ENCODE results near the gene C16orf96.
A peak's percentile ranks its signal among the peaks of the same experiment; 100 is the strongest.

GRCh38 chr16:4536391-4537106 lies 19.6 kb upstream of the C16orf96 start:
- TF ChIP-seq CTCF (tag by site-specific recombination; IDR thresholded peaks at IDR 0.05), result no peak
- TF ChIP-seq, protein P1, sequence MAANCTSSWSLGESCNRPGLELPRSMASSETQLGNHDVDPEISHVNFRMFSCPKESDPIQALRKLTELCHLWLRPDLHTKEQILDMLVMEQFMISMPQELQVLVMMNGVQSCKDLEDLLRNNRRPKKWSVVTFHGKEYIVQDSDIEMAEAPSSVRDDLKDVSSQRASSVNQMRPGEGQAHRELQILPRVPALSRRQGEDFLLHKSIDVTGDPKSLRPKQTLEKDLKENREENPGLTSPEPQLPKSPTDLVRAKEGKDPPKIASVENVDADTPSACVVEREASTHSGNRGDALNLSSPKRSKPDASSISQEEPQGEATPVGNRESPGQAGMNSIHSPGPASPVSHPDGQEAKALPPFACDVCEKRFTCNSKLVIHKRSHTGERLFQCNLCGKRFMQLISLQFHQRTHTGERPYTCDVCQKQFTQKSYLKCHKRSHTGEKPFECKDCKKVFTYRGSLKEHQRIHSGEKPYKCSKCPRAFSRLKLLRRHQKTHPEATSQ (tag by site-specific recombination; IDR thresholded peaks at IDR 0.05), result no peak
- TF ChIP-seq TCF7L2 (IDR thresholded peaks at IDR 0.05; ENCODE audit: borderline replicate concordance, low read depth, low read length), result no peak
- TF ChIP-seq ZBTB7A (tag by site-specific recombination; IDR thresholded peaks at IDR 0.05; ENCODE audit: low read depth), result no peak
- TF ChIP-seq, protein P2, sequence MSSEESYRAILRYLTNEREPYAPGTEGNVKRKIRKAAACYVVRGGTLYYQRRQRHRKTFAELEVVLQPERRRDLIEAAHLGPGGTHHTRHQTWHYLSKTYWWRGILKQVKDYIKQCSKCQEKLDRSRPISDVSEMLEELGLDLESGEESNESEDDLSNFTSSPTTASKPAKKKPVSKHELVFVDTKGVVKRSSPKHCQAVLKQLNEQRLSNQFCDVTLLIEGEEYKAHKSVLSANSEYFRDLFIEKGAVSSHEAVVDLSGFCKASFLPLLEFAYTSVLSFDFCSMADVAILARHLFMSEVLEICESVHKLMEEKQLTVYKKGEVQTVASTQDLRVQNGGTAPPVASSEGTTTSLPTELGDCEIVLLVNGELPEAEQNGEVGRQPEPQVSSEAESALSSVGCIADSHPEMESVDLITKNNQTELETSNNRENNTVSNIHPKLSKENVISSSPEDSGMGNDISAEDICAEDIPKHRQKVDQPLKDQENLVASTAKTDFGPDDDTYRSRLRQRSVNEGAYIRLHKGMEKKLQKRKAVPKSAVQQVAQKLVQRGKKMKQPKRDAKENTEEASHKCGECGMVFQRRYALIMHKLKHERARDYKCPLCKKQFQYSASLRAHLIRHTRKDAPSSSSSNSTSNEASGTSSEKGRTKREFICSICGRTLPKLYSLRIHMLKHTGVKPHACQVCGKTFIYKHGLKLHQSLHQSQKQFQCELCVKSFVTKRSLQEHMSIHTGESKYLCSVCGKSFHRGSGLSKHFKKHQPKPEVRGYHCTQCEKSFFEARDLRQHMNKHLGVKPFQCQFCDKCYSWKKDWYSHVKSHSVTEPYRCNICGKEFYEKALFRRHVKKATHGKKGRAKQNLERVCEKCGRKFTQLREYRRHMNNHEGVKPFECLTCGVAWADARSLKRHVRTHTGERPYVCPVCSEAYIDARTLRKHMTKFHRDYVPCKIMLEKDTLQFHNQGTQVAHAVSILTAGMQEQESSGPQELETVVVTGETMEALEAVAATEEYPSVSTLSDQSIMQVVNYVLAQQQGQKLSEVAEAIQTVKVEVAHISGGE (tag by site-specific recombination; conservative IDR thresholded peaks at IDR 0.05; ENCODE audit: low read depth), result no peak
- no peak for TF ChIP-seq FEZF1 (tag by site-specific recombination; IDR thresholded peaks at IDR 0.05)
- TF ChIP-seq ZNF560 (tag by site-specific recombination; IDR thresholded peaks at IDR 0.05; ENCODE audit: borderline replicate concordance), result no peak
- no peak for TF ChIP-seq ZFP37 (tag by site-specific recombination; IDR thresholded peaks at IDR 0.05)
- TF ChIP-seq ZNF302 (tag by site-specific recombination; IDR thresholded peaks at IDR 0.05; ENCODE audit: low read depth), result no peak
- no peak for TF ChIP-seq ZNF133 (tag by site-specific recombination; IDR thresholded peaks at IDR 0.05)
- TF ChIP-seq, protein P3, sequence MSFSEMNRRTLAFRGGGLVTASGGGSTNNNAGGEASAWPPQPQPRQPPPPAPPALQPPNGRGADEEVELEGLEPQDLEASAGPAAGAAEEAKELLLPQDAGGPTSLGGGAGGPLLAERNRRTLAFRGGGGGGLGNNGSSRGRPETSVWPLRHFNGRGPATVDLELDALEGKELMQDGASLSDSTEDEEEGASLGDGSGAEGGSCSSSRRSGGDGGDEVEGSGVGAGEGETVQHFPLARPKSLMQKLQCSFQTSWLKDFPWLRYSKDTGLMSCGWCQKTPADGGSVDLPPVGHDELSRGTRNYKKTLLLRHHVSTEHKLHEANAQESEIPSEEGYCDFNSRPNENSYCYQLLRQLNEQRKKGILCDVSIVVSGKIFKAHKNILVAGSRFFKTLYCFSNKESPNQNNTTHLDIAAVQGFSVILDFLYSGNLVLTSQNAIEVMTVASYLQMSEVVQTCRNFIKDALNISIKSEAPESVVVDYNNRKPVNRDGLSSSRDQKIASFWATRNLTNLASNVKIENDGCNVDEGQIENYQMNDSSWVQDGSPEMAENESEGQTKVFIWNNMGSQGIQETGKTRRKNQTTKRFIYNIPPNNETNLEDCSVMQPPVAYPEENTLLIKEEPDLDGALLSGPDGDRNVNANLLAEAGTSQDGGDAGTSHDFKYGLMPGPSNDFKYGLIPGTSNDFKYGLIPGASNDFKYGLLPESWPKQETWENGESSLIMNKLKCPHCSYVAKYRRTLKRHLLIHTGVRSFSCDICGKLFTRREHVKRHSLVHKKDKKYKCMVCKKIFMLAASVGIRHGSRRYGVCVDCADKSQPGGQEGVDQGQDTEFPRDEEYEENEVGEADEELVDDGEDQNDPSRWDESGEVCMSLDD (tag by site-specific recombination; IDR thresholded peaks at IDR 0.05), result no peak
- TF ChIP-seq, protein P4, sequence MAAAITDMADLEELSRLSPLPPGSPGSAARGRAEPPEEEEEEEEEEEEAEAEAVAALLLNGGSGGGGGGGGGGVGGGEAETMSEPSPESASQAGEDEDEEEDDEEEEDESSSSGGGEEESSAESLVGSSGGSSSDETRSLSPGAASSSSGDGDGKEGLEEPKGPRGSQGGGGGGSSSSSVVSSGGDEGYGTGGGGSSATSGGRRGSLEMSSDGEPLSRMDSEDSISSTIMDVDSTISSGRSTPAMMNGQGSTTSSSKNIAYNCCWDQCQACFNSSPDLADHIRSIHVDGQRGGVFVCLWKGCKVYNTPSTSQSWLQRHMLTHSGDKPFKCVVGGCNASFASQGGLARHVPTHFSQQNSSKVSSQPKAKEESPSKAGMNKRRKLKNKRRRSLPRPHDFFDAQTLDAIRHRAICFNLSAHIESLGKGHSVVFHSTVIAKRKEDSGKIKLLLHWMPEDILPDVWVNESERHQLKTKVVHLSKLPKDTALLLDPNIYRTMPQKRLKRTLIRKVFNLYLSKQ (tag by site-specific recombination; IDR thresholded peaks at IDR 0.05; ENCODE audit: borderline replicate concordance), result no peak
- no peak for TF ChIP-seq TRIM28 (IDR thresholded peaks at IDR 0.05; ENCODE audit: borderline replicate concordance, low read length)
- TF ChIP-seq ZNF121 (tag by site-specific recombination; IDR thresholded peaks at IDR 0.05), result 0 out of 2 replicates have a peak, but pooled peaks have one; percentile 24

All from HEK293 (cell line).